Activated CD4-positive, alpha-beta T cell treated with anti-CD3 and anti-CD28 coated beads for 4 hours (primary cell): ENCODE measurements around the gene CERS4.
A peak's percentile ranks its signal among the peaks of the same experiment; 100 is the strongest.
"Not testable (repeated sequence)": the region's sequence is repeated elsewhere in the genome, so short reads cannot be mapped to it uniquely, and the experiment has no call there.

Source experiments
- DNase-seq, 2 donors: peaks; one replicate each; pipeline ENCODE4 v3.0.0-alpha.2; 2020

The CERS4 gene, protein sequence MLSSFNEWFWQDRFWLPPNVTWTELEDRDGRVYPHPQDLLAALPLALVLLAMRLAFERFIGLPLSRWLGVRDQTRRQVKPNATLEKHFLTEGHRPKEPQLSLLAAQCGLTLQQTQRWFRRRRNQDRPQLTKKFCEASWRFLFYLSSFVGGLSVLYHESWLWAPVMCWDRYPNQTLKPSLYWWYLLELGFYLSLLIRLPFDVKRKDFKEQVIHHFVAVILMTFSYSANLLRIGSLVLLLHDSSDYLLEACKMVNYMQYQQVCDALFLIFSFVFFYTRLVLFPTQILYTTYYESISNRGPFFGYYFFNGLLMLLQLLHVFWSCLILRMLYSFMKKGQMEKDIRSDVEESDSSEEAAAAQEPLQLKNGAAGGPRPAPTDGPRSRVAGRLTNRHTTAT

DNA sequence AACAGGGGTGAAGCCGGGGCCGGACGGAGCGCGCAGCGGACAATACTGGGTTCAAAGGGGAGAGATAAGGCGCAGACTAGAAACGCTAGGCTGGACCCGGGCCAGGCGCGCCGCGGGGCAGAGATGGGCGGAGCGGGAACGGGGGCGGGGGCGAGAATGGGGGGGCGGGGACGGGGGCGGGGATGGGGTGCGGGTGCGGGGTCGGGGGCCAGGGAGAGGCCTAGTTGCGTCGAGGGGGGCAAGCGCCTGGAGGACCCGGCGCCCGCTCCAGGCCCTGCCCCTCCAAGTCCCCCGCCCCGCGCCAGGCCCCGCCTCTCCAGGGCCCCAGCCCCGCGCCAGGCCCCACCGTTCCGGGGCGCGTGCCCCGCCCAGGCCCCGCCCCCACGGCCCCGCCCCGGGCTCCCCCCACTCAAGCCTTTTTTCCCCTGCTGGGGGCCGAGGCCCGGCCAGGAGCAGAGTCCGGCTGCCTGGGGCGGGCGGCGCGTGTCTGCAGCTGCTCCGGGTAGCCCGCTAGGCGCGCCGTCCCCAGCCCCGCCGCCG is at the start of gene CERS4:
Gene CERS4, plus strand, starts transcription at position 449 of the 540 bp plus-strand sequence. CDS start 41,707 bp downstream, outside the sequence.
- peak; percentile 66 to 77 for DNase-seq

DNA sequence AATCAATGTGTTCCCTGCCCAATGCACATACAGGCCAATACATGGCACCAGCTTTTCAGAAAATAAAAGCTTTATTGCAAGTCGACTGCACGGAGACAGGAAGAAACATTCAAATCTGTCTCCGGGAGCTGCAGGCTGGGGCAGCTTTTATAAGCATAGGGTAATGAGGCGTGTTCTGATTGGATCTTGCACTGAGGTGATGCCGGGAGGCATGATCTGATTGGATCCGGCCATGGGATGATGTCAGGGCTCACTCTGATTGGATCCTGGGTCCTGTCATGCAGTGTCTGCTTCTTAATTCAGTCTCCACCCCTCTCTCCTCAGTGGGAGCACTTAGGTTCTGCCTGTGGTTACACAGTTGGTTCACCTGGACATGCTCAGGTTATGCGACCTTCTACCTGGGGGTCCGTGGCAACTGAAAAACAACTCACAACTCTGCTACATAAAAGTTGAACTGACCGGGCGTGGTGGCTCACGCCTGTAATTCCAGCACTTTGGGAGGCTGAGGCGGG is 48.0 kb upstream of the CERS4 start:
- no peak for DNase-seq

DNA sequence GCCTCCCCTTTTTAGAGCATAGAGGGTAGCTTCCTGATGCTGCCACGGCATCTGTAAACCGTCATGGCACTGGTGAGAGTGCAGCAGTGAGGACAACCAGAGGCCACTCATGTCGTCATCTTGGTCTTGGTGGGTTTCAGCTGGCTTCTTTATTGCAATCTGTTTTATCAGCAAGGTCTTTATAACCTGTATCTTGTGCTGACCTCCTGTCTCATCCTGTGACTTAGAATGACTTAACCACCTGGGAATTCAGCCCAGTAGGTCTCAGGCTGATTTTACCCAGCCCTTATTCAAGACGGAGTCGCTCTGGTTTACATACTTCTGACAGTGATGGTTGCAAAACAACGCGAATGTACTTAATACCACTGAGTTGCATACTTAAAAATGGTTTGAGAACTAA is 45.4 kb upstream of the CERS4 start:
- DNase-seq, result no peak

DNA sequence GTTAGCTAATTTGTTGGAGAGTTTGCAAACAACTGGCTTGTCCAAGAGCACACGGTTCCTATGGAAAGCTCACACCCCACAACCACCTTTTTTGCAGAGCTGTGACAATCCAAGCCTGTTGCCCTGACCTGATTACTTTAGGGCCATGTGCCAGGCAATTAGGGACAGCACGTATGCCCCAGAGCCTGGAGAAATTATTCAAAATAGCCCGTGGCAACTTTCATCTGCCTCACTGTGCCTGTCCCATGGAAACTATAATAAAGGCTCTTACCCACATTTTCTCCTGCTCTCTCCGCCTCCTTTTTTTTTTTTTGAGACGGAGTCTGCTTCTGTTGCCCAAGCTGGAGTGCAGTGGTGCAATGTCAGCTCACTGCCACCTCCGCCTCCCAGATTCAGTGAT is 41.2 kb upstream of the CERS4 start:
- no peak for DNase-seq

DNA sequence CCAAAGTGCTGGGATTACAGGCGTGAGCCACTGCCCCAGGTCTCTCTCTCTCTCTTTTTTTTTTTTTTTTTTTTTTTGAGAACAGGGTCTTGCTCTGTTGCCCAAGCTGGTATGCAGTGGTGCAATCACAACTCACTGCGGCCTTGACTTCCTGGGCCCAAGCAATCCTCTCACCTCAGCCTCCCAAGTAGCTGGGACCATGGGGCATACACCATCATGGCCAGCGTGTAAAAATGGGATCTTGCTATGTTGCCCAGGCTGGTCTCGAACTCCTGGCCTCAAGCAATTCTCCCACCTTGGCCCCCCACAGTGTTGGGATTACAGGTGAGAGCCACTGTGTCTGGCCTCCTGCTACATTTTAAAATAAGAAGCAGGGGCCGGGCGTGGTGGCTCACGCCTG is 40.6 kb upstream of the CERS4 start:
- DNase-seq, result no peak

DNA sequence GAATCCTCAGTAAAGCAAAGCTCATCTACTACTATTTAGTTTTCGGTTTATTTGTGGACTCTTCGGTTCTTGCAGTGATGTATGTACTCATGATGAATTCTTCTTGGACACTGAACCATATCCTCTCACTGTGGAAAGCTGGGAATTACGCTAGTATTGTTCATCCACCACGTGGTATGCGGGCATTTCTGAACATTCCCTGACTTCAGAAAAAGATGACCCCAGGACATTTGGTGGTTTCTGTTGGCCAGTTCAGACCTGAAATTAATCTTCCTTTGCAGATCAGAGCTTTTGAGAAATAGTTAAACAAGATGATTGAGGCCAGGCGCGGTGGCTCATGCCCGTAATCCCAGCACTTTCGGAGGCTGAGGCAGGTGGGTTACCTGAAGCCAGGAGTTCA is 34.5 kb upstream of the CERS4 start:
- DNase-seq, result no peak

DNA sequence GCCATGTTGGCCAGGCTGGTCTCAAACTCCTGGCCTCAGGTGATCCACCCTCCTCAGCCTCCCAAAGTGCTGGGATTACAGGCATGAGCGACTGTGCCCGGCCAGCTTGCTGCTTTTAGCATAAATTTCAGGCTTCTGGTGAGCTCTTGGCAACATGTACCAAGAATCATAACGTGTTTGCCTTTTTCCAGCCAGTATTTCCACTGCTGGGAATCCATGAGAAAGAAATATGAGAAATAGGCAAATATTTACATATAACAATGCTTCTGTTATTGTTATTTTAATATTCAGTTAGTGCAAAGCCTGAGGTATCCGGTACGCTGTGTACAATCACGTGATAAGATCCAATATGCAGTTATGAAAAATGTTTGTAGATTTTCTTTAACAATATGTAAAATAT is 29.2 kb upstream of the CERS4 start:
- no peak for DNase-seq

DNA sequence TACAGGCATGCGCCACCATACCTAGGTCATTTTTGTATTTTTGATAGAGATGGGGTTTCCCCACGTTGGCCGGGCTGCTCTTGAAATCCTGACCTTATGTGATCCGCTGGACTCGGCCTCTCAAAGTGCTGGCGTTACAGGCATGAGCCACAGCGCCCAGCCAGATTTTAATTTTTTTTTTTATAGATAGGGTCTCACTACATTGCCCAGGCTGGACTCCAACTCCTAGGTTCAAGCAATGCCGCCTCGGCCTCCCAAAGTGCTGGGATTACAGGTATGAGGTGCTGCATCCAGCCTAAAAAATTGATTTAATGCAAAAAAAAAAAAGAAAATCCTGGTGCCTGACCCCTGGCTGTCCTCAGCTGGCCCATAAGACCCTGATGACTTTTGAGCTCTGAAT is 24.9 kb upstream of the CERS4 start:
- no peak for DNase-seq

DNA sequence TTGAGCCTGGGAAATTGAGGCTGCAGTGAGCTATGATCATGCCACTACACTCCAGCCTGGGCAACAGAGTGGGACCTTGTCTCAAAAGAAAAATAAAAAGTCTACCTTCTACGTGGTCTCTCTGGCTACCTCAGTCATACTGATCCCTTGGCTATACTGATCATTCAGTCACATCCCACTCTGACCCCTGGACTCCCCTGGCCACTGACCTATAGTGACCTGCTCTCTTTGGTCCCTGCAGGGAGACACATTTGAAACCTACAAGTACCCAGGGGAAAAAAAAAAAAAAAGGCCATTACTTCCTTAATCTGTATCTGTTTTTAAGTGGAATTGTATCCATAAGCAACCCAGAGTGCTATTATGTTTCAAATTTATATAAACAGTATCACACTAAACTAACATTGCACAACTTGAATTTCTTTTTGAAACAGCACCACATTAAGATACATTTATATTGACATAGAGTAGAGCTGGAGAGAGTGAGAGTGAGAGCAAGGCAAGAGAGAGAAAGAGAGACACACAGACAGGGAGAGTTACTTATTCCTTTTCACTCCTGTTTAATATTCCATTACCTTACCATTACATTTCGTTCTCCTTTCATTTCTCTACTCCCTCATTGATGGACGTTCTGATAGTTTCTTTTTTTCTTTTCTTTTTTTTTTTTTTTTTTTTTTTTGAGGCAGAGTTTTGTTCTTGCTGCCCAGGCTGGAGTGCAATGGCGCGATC is 23.7 kb upstream of the CERS4 start:
- DNase-seq, result no peak

DNA sequence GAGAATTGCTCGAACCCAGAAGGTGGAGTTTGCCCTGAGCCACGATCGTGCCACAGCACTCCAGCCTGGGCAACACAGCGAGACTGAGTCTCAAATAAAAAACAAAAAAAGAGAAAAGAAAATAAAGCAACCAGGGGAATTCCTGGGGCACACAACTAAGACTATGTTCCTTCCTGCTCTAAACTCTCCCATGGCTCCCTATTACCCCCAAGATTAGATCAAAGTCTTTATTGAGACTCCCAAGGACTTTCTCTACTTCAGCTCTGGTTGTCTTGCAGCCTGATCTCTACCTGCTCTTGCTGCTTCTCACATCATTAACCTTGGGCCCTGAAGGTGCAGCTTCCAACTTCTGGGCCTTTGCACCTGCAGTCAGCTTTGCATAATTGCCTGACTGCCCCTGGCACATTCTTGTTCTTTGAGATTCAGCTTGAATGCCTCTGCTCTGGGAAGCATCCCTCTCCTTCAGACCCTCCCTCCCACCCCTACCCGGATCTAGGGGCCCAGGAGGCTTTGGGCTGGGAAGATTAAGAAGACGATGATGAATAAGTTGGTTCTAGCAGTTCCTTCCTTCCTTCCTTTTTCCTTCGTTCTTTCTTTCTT is 16.8 kb upstream of the CERS4 start:
- DNase-seq, result no peak

DNA sequence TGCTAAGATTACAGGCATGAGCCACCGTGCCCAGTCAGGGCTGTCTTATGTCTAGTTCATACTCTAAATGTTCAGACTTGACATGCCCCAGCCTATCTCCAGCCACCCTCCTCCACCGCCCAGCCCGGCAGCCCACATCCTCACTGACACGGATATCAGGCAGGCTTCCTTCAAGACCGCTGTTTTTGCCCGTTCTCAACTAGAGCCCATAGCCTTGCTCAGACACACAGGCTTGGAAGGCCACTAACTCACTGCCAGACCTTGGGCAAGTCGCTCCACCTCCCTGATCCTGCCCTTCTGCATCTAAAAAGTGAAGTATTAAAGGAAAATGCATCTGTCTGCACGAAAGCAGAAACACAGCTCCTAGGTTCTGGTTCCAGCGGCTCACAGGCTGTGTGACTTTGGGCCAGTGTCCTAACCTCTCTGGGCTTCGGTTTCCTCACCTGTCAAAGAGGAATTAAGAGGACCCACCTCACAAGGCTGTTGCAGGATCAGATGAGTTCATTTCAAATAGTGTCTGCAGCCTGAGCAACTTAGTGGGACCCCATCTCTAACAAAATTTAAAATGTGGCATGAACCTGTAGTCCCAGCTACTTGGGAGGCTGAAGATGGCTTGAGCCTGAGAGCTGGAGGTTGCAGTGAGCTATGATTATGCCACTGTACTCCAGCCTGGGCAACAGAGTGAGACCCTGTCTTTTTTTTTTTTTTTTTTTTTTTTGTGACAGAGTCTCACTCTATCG is 14.5 kb upstream of the CERS4 start:
- peak in 1 of 2 donors; percentile 23 for DNase-seq

DNA sequence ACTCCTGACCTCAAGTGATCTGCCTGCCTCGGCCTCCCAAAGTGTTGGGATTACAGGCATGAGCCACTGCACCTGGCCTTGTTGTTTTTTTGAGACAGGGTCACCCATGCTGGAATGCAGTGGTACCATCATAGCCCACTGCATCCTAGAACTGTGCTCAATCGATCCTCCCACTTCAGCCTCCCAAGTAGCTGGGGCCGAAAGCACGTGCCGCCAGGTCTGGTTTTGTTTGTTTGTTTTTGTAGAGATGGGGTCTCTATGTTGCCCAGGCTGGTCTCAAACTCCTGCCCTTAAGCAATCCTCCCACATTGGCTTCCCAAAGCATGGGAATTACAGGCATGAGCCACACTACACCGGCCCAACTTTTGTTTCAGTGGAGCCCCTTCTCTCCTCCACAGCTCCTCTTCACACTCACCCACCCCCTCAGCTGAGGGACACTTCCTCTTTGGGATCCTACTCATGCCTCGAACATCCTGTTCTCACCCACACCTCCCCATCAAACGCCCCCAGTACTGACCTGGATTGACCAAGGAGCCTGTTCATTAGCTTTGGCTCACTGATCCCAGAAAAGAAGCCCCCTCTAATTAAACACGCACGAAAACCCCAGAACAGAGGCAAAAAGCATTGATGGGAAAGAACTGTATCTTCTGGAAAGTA is 12.8 kb upstream of the CERS4 start:
- DNase-seq, result no peak

DNA sequence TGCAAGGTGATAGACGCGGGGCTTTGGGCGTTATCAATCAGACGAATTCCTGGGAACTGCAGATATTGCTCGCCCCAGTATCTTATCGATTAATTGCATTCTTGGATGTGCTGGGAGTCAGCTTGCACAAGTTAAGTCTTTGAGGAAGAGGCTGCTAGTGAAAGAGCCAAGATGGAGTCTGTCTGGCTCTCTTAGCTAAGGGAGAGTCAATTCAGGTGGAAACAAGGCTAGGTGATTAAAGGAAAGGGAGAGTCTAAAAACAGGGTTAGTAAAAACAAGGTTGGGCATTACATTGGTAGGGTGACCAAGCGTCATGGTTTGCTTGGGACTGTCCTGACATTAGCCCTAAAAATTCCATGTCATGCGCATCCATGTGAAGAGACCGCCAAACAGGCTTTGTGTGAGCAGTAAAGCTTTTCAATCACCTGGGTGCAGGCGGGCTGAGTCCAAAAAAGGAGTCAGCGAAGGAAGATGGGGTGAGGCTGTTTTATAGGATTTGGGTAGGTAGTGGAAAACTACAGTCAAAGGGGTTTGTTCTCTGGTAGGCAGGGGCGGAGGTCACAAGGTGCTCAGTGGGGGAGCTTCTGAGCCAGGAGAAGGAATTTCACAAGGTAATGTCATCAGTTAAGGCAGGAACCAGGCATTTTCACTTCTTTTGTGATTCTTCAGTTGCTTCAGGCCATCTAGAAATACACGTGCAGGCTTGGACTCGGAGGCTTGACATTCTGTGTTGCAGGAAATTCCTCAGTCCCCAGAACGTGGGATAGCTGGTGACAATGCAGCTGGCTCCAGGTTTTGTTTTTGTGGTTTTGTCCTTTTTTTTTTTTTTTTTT is 5.7 kb upstream of the CERS4 start:
- DNase-seq, result not testable (repeated sequence)

DNA sequence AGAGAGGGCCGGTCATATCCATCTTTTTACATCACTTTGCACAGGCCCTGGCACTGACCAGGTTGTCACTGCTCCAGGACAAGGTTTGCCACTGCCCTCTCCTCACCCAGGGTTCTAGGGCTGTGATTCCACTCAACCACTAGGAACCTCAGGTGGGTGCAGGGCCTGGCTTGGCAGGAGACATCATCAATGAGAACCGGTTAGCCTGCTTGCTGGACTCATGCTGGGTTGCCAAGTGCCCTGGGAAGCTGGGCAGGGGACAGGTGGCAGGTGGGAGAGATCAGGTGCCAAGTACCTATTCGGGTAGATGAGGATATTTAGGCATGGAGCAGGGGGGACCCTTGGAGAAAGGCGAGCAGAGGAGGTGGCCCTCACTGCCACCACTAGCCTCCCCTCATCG is 4.2 kb upstream of the CERS4 start:
- no peak for DNase-seq

DNA sequence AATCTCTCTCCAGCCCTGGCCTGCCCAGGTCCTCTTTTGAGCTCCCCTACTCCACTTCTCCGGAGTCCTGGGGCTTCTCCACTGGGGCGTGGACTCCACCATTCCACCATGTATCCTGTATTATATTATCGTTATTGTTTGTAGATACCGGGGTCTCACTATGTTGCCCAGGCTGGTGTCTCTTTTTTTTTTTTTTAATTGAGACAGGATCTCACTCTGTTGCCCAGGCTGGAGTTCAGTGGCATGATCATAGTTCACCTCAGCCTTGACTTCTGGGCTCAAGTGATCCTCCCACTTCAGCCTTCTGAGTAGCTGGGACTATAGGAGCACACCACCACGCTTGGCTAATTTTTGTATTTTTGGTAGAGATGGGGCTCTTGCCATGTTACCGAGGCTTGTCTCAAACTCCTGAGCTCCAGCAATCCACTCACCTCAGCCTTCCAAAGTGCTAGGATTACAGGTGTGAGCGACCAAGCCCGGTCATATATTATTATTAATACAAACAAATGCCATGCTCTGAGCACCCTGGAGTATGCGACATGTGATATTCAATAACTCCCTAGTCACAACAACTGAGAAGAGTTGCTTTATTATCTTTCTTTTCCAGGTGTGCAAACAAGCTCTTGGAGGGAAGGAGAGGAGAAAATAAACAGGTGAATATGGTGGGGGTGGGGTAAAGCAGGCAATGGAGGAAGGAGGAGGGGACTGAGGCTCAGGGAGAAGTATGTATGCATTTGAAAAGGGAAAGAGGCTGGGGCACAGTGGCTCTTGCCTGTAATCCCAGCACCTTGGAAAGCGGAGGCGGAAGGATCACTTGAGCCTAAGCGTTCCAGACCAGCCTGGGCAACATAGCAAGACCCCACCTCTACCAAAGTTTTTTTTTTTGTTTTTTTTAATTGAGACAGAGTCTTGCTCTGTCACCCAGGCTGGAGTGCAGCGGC is 2.8 kb upstream of the CERS4 start:
- DNase-seq, result no peak

DNA sequence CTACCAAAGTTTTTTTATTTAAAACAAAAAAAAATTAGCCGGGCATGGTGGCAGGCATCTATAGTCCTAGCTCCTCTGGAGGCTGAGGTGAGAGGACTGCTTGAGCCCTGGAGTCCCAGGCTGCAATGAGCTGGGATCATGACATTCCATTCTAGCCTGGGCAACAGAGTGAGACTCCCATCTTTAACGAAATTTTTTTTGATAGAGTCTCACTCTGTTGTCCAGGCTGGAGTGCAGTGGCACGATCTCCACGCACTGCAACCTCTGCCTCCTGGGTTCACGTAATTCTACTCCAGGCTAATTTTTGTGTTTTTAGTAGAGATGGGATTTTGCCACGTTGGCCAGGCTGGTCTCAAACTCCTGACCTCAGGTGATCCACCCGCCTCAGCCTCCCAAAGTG is 1.8 kb upstream of the CERS4 start:
- not testable (repeated sequence) for DNase-seq

DNA sequence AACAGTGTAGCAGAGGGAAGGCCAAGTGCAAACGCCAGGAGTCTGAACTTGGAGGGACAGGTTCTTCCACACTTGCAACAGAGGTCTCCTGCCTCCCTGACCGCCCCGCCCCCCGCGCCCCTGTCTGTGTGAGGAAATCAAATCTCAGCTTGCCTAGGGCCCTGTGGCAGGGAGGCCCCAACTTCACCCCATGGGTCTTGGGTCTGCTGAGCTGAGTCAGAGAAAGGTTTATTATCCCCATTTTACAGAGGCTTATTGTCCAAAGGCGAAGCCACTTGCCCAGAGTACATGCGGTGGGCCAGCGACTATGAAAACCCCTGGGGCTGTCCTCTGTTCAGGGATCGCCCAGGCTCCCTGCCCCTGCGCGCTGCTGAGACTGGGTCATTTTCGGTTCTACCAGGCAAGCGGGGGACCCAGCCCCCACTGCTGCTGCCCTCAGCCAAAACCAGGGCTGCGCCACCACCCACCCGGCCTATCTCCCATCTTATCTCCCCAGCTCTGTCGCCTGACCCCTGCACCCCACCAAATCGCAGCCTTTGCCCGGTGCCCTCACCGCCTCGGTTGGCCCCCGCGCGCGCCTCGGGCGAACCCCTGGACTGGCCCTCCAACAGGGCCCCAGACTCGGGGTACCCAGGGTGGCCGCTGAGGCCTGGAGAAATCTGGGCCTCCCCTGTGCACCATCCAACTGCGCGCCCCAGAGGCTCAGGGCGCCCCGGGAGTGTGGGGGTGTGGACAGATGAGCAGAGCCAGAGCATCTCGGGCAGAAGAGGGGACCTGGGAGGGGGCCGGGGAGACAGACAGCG is 850 bp upstream of the CERS4 start:
- DNase-seq, result no peak

DNA sequence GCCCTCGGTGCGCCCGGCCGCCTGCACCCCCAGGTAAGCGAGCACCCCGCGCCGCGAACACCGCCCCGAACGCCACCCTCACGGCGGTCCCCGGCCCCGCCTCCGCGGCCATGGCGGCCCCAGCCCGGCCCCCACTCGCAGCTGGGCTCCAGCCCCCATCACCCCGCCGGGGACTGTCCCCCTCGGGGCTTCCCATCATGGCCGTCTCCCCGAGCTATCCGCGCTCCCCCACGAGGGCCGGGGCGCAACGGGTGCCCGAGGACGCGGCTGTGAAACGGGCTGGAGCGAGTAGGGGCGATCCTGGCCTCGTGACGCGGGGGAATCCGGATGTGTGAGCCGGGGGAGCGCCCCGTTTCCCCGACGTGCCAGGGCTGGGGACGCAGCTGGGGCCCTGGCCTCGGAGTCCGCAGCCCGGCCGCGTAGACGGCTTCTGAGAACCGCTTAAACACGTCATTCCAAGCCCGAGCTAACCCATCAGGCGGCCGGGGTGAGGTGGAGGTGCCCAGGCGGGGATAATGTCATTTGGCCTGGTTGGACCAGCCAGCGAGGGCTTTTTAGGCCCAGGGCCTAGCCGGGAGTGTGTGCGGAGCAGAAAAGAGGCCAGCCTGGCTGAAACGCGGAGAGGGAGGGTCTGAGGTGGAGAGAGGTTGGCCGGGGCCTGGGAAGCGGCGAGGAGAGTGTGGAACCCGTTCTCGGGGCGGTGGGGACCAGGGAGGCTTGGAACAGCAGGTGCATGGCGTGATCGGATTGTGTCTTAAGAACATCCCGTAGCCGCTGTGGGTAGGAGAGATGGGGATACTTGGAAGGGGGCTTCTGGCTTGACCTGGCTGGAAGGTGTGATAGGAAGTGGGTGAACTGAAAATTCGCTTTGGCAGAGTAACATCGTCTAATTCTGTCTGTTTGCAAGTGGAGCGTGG is 550 bp downstream of the CERS4 start:
- DNase-seq, result peak; percentile 74 to 76
